Measurements from ENCODE around the gene UPK3BL1. TPM values are rescaled to one million over a fixed set of nuclear protein-coding genes. Genes with fewer than 3 reads are reported as not detected.
"Not testable (repeated sequence)": the region's sequence is repeated elsewhere in the genome, so short reads cannot be mapped to it uniquely, and the experiment has no call there.

UPK3BL1 gene
- total RNA-seq (2014; rRNA removed; shearing (Covaris generic)): 12.8 and 13.9 TPM in 2 replicates

GRCh38 chr7:102642691-102643090 is at the start of gene UPK3BL1:
UPK3BL1 (minus strand) TSS chr7:102642791; CDS start chr7:102642741, 50 bp downstream.
- DNase-seq (ENCODE audit: low spot score): not testable (repeated sequence)

- not testable (repeated sequence) for DNase-seq (ENCODE audit: low spot score)
Observed at GRCh38 chr7:102690602-102691001, 48.0 kb upstream of the UPK3BL1 start.

GRCh38 chr7:102689436-102690282 is 47.1 kb upstream of the UPK3BL1 start:
- not testable (repeated sequence) for DNase-seq (ENCODE audit: low spot score)

GRCh38 chr7:102688299-102689036 is 45.9 kb upstream of the UPK3BL1 start:
- not testable (repeated sequence) for DNase-seq (ENCODE audit: low spot score)

- not testable (repeated sequence) for DNase-seq (ENCODE audit: low spot score)
Observed at GRCh38 chr7:102682560-102682959, 40.0 kb upstream of the UPK3BL1 start.

- DNase-seq (ENCODE audit: low spot score): not testable (repeated sequence)
Observed at GRCh38 chr7:102680780-102681179, 38.2 kb upstream of the UPK3BL1 start.

GRCh38 chr7:102675545-102675944 is 33.0 kb upstream of the UPK3BL1 start:
- not testable (repeated sequence) for DNase-seq (ENCODE audit: low spot score)

- DNase-seq (ENCODE audit: low spot score): not testable (repeated sequence)
Observed at GRCh38 chr7:102673447-102674067, 31.0 kb upstream of the UPK3BL1 start.

- DNase-seq (ENCODE audit: low spot score): not testable (repeated sequence)
Observed at GRCh38 chr7:102671956-102672307, 29.3 kb upstream of the UPK3BL1 start.

GRCh38 chr7:102671166-102671955 is 28.8 kb upstream of the UPK3BL1 start, which contains the start of gene POLR2J2:
POLR2J2 (minus strand) TSS chr7:102671663; CDS start chr7:102671601, 62 bp downstream.
- DNase-seq (ENCODE audit: low spot score): not testable (repeated sequence)

GRCh38 chr7:102667523-102667922 is 24.9 kb upstream of the UPK3BL1 start:
- not testable (repeated sequence) for DNase-seq (ENCODE audit: low spot score)

- DNase-seq (ENCODE audit: low spot score): not testable (repeated sequence)
Observed at GRCh38 chr7:102666850-102667249, 24.3 kb upstream of the UPK3BL1 start.

- not testable (repeated sequence) for DNase-seq (ENCODE audit: low spot score)
Observed at GRCh38 chr7:102664765-102665164, 22.2 kb upstream of the UPK3BL1 start.

- not testable (repeated sequence) for DNase-seq (ENCODE audit: low spot score)
Observed at GRCh38 chr7:102649924-102650323, 7.3 kb upstream of the UPK3BL1 start, which contains the start of gene SPDYE2B. SPDYE2B (plus strand) TSS chr7:102650319; CDS start chr7:102652349, 2,030 bp downstream.

- not testable (repeated sequence) for DNase-seq (ENCODE audit: low spot score)
Observed at GRCh38 chr7:102647813-102648212, 5.2 kb upstream of the UPK3BL1 start.

GRCh38 chr7:102643404-102643803 is 813 bp upstream of the UPK3BL1 start:
- not testable (repeated sequence) for DNase-seq (ENCODE audit: low spot score)

- not testable (repeated sequence) for DNase-seq (ENCODE audit: low spot score)
Observed at GRCh38 chr7:102638848-102639247, 3.7 kb downstream of the UPK3BL1 start.

- not testable (repeated sequence) for DNase-seq (ENCODE audit: low spot score)
Observed at GRCh38 chr7:102636956-102637355, 5.6 kb downstream of the UPK3BL1 start.

- DNase-seq (ENCODE audit: low spot score): not testable (repeated sequence)
Observed at GRCh38 chr7:102635354-102635753, 7.2 kb downstream of the UPK3BL1 start.

GRCh38 chr7:102634299-102634698 is 8.3 kb downstream of the UPK3BL1 start:
- not testable (repeated sequence) for DNase-seq (ENCODE audit: low spot score)

- DNase-seq (ENCODE audit: low spot score): not testable (repeated sequence)
Observed at GRCh38 chr7:102630622-102631021, 12.0 kb downstream of the UPK3BL1 start.
